Endothelial cell of umbilical vein (primary cell): ENCODE data around the gene ACE. TPM values are rescaled to one million over a fixed set of nuclear protein-coding genes. Genes with fewer than 3 reads are reported as not detected.

ENCODE experiments used
- BruUV-seq: library from RNA; stranded (reverse); fragments of 400-500 nt; replicated peaks from 2 replicates; lab custom pipeline; 2021; lab: Mats Ljungman, UMichigan
- CTCF ChIA-PET: fragments of 300-600, 350-600 bp; sonication (Branson Sonifier 250); formaldehyde crosslinking; loops from one replicate; lab custom pipeline; 2021; ENCODE audit warnings: antibody characterized with exemption, inconsistent platforms; lab: Charles Lee
- POLR2A ChIA-PET: fragments of 300-600, 350-600 bp; sonication (Branson Sonifier 250); formaldehyde crosslinking; loops from one replicate; lab custom pipeline; 2021; ENCODE audit warnings: antibody characterized with exemption, inconsistent platforms; lab: Charles Lee
- DNase-seq: peaks from one replicate; pipeline ENCODE4 v3.0.0-alpha.2; 2011; ENCODE audit warnings: low read depth, low spot score
- FAIRE-seq: peaks from 2 replicates; lab custom pipeline; 2011; peaks lifted over from hg19 to GRCh38; lab: Jason Lieb, UNC
- H2AFZ ChIP-seq: 2 replicates; pipeline ENCODE4 v1.6.0; 2012; ENCODE audit warnings: low read depth, low read length, control low read depth, inconsistent platforms
- H3K27ac ChIP-seq: 2 replicates; pipeline ENCODE4 v1.5.1; 2011; ENCODE audit warnings: low read depth, mild to moderate bottlenecking, control low read depth, low read length, moderate library complexity; ENCODE audit not compliant: insufficient read depth
- H3K27me3 ChIP-seq, 2 experiments: 2 replicates each; pipeline versions ENCODE4 v1.6.0 to v1.6.1; 2011; ENCODE audit warnings: low read length in 2 of 2, mixed read lengths in 1 of 2; ENCODE audit not compliant: control insufficient read depth in 2 of 2, insufficient read depth in 2 of 2
- H3K36me3 ChIP-seq, 2 experiments: 2 replicates in 1 of 2; 3 replicates in 1 of 2; pipeline ENCODE4 v1.5.1; 2011; ENCODE audit warnings: low read length in 2 of 2, mild to moderate bottlenecking in 1 of 2, moderate library complexity in 1 of 2; ENCODE audit not compliant: control insufficient read depth in 2 of 2, insufficient read depth in 2 of 2; ENCODE audit errors: extremely low read depth in 1 of 2
- H3K4me1 ChIP-seq: 3 replicates; pipeline ENCODE4 v1.5.1; 2011; ENCODE audit warnings: mild to moderate bottlenecking, low read length; ENCODE audit not compliant: control insufficient read depth, insufficient read depth; ENCODE audit errors: extremely low read depth
- H3K4me2 ChIP-seq: 2 replicates; pipeline ENCODE4 v1.6.1; 2011; ENCODE audit warnings: low read length, control low read depth, mixed read lengths; ENCODE audit not compliant: insufficient read depth
- H3K4me3 ChIP-seq, 3 experiments: fragments of 200-600 bp in 1 of 3; sonication (generic), shearing (Covaris generic) in 1 of 3; replicated peaks in 1 of 3; 2 replicates each; pipeline ENCODE4 v1.5.1; 2011 to 2016; ENCODE audit warnings: control low read depth in 3 of 3, low read length in 3 of 3, mild to moderate bottlenecking in 2 of 3, inconsistent platforms in 1 of 3, low read depth in 1 of 3, moderate library complexity in 1 of 3; ENCODE audit not compliant: insufficient read depth in 1 of 3
- H3K79me2 ChIP-seq: 2 replicates; pipeline ENCODE4 v1.6.0; 2012; ENCODE audit warnings: low read length, inconsistent platforms; ENCODE audit not compliant: control insufficient read depth, insufficient read depth
- H3K9ac ChIP-seq: replicated peaks from 2 replicates; pipeline ENCODE3; 2011; ENCODE audit warnings: low read length, control low read depth; ENCODE audit not compliant: insufficient read depth; ENCODE audit errors: extremely low read depth
- H3K9me1 ChIP-seq: replicated peaks from 3 replicates; pipeline ENCODE4 v1.6.0; 2011; ENCODE audit warnings: mild to moderate bottlenecking, low read length; ENCODE audit not compliant: control insufficient read depth, insufficient read depth; ENCODE audit errors: extremely low read depth
- H3K9me3 ChIP-seq: replicated peaks from 2 replicates; pipeline ENCODE4 v1.5.1; 2012; ENCODE audit warnings: low read length, inconsistent platforms; ENCODE audit not compliant: control insufficient read depth, insufficient read depth
- H4K20me1 ChIP-seq: replicated peaks from 2 replicates; pipeline ENCODE3; 2011; ENCODE audit warnings: mild to moderate bottlenecking, low read length; ENCODE audit not compliant: control insufficient read depth, insufficient read depth; ENCODE audit errors: extremely low read depth
- EZH2 ChIP-seq: IDR thresholded peaks from 2 replicates; pipeline ENCODE4 v1.6.1; 2012; ENCODE audit warnings: borderline replicate concordance, low read depth, mild to moderate bottlenecking, moderate library complexity, low read length, inconsistent platforms; ENCODE audit not compliant: severe bottlenecking
- FOS ChIP-seq: IDR thresholded peaks from 2 replicates; pipeline ENCODE4 v1.6.1; 2011; ENCODE audit warnings: mild to moderate bottlenecking, low read length, moderate library complexity, borderline replicate concordance; ENCODE audit not compliant: insufficient read depth
- GATA2 ChIP-seq: IDR thresholded peaks from 2 replicates; pipeline ENCODE4 v1.7.0; 2011; ENCODE audit warnings: low read depth, mild to moderate bottlenecking, moderate library complexity, mixed read lengths, low read length; ENCODE audit not compliant: insufficient read length, insufficient read depth
- JUN ChIP-seq: IDR thresholded peaks from 2 replicates; pipeline ENCODE4 v1.6.1; 2011; ENCODE audit warnings: borderline replicate concordance, low read depth; ENCODE audit not compliant: insufficient read length, insufficient read depth
- MYC ChIP-seq: IDR thresholded peaks from one replicate; pipeline ENCODE4 v1.6.1; 2011; ENCODE audit warnings: mild to moderate bottlenecking, low read depth, low read length
- POLR2A ChIP-seq: IDR thresholded peaks from 2 replicates; pipeline ENCODE4 v1.6.1; 2012; ENCODE audit warnings: low read depth, mild to moderate bottlenecking, control low read depth, low read length
- POLR2AphosphoS5 ChIP-seq: IDR thresholded peaks from 2 replicates; pipeline ENCODE4 v1.6.1; 2012; ENCODE audit warnings: low read depth, mild to moderate bottlenecking, control low read depth, low read length, moderate library complexity; ENCODE audit not compliant: insufficient read depth
- dilution Hi-C: fragments of 300-500 bp; cut with MboI; formaldehyde crosslinking; loops from one replicate; pipeline ENCODE4 v1.15.0; 2019; ENCODE audit warnings: low sequenced_read_pairs; ENCODE audit not compliant: extremely low pct_ligation_motif_present
- intact Hi-C: fragments of 100-400 bp; cut with micrococcal nuclease; formaldehyde crosslinking; loops from one replicate; pipeline ENCODE4 v1.10.0; 2022
- polyA plus RNA-seq, 4 experiments: library from polyadenylated mRNA; depleted of rRNA in 3 of 4; stranded (reverse) in 3 of 4; unstranded in 1 of 4; fragments of >200 nt; gene quantifications; 2 replicates each; pipeline versions ENCODE4 v1.2.1 to v1.2.3, GENCODE V29; 2011 to 2012; ENCODE audit warnings: missing spikeins in 1 of 4
- total RNA-seq: library from RNA; stranded (reverse); gene quantifications from 2 replicates; pipeline ENCODE4 v1.2.3, GENCODE V29; 2021
- TF ChIP-seq, protein P1 (sequence below), 2 donors: IDR thresholded peaks; 1 replicate in 1 of 2; 2 replicates in 1 of 2; pipeline ENCODE4 v1.5.1; 2011; ENCODE audit warnings: low read length in 2 of 2, mild to moderate bottlenecking in 2 of 2, moderate library complexity in 2 of 2, control low read depth in 1 of 2, inconsistent platforms in 1 of 2, low read depth in 1 of 2; ENCODE audit not compliant: insufficient read depth in 1 of 2; ENCODE audit errors: extremely low read depth in 1 of 2
- TF ChIP-seq, protein P2 (sequence below): IDR thresholded peaks from 2 replicates; pipeline ENCODE4 v1.6.1; 2011; ENCODE audit not compliant: insufficient read depth, insufficient read length

Gene ACE
- total and polyA plus RNA-seq, 2 donors (not counting 3 experiments of a cell fraction or from before 2014, with no cell fraction given), result 63.4 to 207 TPM

DNA sequence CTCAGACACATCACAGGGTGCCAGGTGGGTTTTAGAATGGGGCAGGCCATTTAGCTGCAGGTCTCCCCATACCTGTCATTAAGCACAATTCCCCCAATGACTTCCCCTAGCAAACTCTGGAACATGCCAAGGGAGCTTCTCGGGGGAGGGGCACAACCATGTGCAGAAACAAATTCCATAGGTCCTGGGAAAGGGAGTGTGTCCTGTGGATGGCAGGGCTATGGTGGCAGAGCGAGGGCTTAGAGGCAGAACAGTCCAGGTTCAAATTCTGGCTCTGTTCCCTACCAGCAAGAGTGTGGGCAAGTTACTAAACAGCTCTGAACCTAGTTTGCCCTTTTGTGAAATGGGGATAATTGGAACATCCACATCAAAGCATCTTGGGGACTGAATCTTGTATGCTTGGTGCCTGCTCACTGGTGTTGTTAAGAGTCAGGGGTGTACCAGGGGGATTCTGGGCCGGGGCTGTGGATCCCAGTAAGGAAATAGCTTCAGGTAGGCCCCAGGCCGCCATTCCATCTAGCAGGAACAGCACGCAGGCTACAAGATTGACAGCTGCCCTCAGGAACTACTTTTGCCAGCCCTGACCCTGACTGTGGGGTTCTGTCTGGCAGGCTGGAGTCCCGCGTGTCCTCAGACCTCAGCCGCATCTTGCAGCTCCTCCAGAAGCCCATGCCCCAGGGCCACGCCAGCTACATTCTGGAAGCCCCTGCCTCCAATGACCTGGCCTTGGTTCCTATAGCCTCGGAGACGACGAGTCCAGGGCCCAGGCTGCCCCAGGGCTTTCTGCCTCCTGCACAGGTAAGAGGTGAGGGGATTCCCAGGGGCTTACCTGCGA is 67.8 kb downstream of the ACE start:
- no TSS peak for BruUV-seq
- Histone ChIP-seq H3K4me2 (no peak overlapping the region), H3K4me3 (no peak overlapping the region), H3K9ac (no peak overlapping the region), H4K20me1 (no peaks in the 10 kb centered on the region), H2AFZ (no peak overlapping the region), H3K36me3 (no peaks in the 10 kb centered on the region), H3K79me2 (no peaks in the 10 kb centered on the region), H3K27ac (no peak overlapping the region), H3K9me3 (no peaks in the 10 kb centered on the region), H3K4me1 (peaks cover 4% of the 10 kb centered on the region), H3K27me3 (peaks cover 0 to 1% of the 10 kb centered on the region in 2 experiments), H3K9me1 (no peaks in the 10 kb centered on the region)
- intact Hi-C loops, result no loop called here
- dilution Hi-C loops, result no loop called here
- ChIA-PET POLR2A (no interaction called here), CTCF (interaction anchor here (1.0 to 1.4 kb wide), 2 partner anchors 67 to 119 kb away, joined by 5 to 6 read pairs; no protein-coding TSS in a partner anchor)
- DNase-seq (no peak), FAIRE-seq (no peak)
- no peak for TF ChIP-seq EZH2

DNA sequence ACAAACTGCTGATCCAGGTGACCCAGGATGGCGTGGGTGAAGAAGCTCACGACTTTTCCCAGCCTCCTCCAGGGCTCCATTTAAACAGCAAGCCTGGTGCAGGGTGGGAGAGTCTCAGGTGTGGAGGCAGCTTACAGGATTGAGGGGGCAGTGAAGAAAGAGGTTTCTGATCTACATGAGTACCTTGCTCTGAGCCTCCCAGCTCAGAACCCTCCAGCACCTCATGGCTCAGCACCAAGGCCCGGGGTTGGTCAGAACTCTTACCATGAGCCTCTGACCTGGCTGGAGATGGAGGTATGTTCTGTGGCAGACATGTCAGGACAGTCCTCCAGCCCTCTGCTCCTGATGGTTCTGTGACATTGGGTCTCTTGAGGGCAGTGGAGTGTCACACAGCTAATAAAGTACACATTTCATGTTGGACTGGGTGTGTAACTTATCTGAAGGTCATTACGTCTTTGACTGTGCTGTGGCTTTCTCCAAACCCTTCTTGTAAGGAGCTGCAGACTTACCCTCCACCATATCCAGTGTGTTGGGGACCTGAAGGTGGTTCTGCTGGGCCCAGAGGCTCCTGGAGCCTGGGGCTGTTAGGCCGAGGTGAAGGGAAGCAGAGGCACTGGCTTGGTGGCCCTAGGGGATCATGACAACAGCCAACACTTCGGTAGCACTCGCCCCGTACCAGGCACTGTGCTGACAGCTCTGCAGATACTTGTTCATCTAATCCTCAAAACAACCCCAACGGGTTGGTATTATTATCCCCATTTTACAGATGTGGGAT is 69.6 kb downstream of the ACE start:
- Histone ChIP-seq H3K4me2 (no peak overlapping the region), H3K9ac (no peak overlapping the region), H3K27ac (no peak overlapping the region), H2AFZ (no peak overlapping the region), H3K9me1 (no peaks in the 10 kb centered on the region), H3K9me3 (no peaks in the 10 kb centered on the region), H4K20me1 (no peaks in the 10 kb centered on the region), H3K36me3 (no peaks in the 10 kb centered on the region), H3K4me3 (no peak overlapping the region), H3K4me1 (peaks cover 5% of the 10 kb centered on the region), H3K79me2 (peaks cover 10% of the 10 kb centered on the region), H3K27me3 (no peaks in the 10 kb centered on the region)
- intact Hi-C loops (no loop called here), dilution Hi-C loops (no loop called here)
- DNase-seq, result no peak
- ChIA-PET POLR2A (interaction anchor here (0.7 kb wide), 1 partner anchor 28 kb away, joined by 8 read pairs; no protein-coding TSS in a partner anchor), CTCF (interaction anchor here (1.7 kb wide), 1 partner anchor 10 kb away, joined by 3 read pairs; no protein-coding TSS in a partner anchor)
- TF ChIP-seq, protein P1, sequence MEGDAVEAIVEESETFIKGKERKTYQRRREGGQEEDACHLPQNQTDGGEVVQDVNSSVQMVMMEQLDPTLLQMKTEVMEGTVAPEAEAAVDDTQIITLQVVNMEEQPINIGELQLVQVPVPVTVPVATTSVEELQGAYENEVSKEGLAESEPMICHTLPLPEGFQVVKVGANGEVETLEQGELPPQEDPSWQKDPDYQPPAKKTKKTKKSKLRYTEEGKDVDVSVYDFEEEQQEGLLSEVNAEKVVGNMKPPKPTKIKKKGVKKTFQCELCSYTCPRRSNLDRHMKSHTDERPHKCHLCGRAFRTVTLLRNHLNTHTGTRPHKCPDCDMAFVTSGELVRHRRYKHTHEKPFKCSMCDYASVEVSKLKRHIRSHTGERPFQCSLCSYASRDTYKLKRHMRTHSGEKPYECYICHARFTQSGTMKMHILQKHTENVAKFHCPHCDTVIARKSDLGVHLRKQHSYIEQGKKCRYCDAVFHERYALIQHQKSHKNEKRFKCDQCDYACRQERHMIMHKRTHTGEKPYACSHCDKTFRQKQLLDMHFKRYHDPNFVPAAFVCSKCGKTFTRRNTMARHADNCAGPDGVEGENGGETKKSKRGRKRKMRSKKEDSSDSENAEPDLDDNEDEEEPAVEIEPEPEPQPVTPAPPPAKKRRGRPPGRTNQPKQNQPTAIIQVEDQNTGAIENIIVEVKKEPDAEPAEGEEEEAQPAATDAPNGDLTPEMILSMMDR (IDR thresholded peaks at IDR 0.05; ENCODE audit: extremely low read depth in 1 of 2, insufficient read depth in 1 of 2, low read depth in 1 of 2, low read length in 2 of 2), result no peak
- TF ChIP-seq, protein P2, sequence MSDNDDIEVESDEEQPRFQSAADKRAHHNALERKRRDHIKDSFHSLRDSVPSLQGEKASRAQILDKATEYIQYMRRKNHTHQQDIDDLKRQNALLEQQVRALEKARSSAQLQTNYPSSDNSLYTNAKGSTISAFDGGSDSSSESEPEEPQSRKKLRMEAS, result no peak
- no peak for TF ChIP-seq EZH2
- TF ChIP-seq JUN, result no peak
- no peak for TF ChIP-seq MYC
- no peak for TF ChIP-seq FOS
- TF ChIP-seq GATA2, result no peak
- no peak for TF ChIP-seq POLR2AphosphoS5
- no peak for TF ChIP-seq POLR2A
- FAIRE-seq, result no peak
- BruUV-seq, result no TSS peak
